ENCODE data around the gene C14orf119.

DNA sequence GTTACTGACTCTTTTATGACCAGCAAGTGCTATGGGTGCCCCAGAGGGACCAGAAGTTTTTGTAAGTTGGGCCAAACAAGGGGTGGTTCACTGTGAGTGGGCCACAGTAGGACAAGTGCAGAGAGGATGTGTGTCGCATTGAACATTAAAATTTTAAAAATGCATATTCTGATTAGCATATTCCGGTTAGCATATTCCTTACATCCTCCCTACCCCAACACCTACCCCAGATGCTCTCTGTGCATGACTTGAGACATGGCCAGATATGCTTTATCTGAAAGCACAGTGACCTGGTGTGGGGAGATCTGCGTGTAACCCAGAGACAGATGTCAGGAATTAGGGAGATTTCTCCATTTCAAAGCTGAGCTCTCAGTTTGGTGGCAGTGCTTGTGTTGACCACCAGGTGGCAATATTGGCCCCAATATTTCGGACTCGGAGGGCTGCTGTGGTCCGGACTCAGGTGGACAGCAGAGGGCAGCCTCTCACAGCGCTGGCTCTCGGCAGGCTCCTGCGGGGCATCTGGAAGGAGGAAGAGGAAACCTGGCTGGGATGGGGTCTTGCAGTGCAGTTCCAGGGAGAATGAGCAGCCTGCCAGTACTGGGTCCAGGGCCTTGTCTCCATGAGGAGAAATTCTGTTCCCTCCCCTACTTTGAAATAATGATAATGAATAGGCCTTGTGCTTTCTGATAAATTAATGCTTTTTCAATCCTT is 25.4 kb downstream of the C14orf119 start:
- TF ChIP-seq, protein P1, sequence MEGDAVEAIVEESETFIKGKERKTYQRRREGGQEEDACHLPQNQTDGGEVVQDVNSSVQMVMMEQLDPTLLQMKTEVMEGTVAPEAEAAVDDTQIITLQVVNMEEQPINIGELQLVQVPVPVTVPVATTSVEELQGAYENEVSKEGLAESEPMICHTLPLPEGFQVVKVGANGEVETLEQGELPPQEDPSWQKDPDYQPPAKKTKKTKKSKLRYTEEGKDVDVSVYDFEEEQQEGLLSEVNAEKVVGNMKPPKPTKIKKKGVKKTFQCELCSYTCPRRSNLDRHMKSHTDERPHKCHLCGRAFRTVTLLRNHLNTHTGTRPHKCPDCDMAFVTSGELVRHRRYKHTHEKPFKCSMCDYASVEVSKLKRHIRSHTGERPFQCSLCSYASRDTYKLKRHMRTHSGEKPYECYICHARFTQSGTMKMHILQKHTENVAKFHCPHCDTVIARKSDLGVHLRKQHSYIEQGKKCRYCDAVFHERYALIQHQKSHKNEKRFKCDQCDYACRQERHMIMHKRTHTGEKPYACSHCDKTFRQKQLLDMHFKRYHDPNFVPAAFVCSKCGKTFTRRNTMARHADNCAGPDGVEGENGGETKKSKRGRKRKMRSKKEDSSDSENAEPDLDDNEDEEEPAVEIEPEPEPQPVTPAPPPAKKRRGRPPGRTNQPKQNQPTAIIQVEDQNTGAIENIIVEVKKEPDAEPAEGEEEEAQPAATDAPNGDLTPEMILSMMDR (IDR thresholded peaks at IDR 0.05): peak; percentile 99 to 100 (median 100)
- TF ChIP-seq POLR2A (IDR thresholded peaks at IDR 0.05): no peak
